MM.1S (cell line): ENCODE data around the gene KCNMA1.

Experiments
- EZH2 ChIP-seq: fragments of 300-600 bp; sonication (generic); optimal IDR thresholded peaks from 2 replicates; pipeline ENCODE3; 2017; ENCODE audit warnings: low read depth, mild to moderate bottlenecking, antibody characterized with exemption, low read length, mixed read lengths
- EZH2phosphoT487 ChIP-seq: fragments of 300-600 bp; sonication (generic); IDR thresholded peaks from 2 replicates; pipeline ENCODE4 v1.6.1; 2018; ENCODE audit warnings: antibody characterized with exemption, low read length
- TF ChIP-seq, protein P1 (sequence below): fragments of 300-600 bp; sonication (generic); IDR thresholded peaks from 2 replicates; pipeline ENCODE4 v1.5.1; 2016; ENCODE audit warnings: antibody characterized with exemption, low read length, mixed read lengths

DNA sequence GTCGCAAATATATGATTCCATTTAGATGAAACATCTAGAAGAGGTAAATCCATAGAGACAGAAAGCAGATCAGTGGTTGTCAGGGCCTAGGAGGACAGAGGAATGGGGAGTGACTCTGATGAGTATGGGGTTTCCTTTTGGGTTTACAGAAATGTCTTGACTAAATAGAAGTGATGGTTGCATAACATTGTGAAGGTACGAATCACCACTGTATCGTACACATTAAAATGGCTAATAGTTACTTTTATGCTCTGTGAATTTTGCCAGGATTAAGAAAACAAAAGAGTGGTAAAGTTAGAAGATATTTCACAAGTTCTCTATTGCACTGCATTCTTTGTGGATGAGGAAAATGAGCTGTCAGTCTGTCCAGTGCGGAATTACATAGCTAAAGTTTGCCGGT lies 407.4 kb downstream of the KCNMA1 start:
- TF ChIP-seq, protein P1, sequence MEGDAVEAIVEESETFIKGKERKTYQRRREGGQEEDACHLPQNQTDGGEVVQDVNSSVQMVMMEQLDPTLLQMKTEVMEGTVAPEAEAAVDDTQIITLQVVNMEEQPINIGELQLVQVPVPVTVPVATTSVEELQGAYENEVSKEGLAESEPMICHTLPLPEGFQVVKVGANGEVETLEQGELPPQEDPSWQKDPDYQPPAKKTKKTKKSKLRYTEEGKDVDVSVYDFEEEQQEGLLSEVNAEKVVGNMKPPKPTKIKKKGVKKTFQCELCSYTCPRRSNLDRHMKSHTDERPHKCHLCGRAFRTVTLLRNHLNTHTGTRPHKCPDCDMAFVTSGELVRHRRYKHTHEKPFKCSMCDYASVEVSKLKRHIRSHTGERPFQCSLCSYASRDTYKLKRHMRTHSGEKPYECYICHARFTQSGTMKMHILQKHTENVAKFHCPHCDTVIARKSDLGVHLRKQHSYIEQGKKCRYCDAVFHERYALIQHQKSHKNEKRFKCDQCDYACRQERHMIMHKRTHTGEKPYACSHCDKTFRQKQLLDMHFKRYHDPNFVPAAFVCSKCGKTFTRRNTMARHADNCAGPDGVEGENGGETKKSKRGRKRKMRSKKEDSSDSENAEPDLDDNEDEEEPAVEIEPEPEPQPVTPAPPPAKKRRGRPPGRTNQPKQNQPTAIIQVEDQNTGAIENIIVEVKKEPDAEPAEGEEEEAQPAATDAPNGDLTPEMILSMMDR: no peak
- no peak for TF ChIP-seq EZH2phosphoT487
- TF ChIP-seq EZH2: no peak
